ENCODE results near the gene SYT12. TPM values are rescaled to one million over a fixed set of nuclear protein-coding genes. Genes with fewer than 3 reads are reported as not detected.

The SYT12 gene
- polyA plus RNA-seq, 12 donors = 0.04 to 0.27 (median 0.08) TPM; not detected in 3

DNA sequence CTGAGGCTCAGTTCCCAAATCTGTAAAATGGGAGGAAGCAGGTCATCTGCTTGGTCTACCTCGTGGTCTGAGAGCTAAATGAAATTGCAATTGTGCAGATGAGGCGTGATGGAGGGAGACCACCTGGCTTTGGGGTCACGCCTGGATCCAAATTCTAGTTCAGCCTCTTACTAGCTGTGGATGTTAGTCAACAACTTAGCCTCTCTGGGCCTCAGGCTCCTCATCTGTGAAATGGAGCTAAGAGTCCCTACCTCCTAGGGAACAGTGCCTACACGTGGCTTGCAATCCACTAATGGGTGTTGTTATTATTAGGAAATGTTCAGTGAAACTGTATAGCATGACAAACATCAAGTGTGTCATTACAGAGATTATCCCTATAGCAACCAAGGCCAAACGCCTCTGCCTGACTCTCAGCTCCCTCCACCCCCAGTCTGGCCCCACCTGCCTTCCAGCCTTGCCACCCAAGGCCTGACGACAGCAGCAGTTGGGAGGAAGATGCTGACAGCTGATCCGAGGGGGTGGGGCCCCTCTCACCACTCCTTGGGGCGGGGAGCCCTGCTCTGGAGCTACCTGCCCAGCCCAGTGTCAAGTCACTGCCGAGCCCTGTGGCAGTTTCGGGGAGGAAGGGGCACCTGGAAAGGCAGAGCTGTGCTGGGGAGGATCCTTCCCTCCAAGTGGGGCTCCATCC lies 32.0 kb downstream of the SYT12 start:
- DNase-seq = no peak

DNA sequence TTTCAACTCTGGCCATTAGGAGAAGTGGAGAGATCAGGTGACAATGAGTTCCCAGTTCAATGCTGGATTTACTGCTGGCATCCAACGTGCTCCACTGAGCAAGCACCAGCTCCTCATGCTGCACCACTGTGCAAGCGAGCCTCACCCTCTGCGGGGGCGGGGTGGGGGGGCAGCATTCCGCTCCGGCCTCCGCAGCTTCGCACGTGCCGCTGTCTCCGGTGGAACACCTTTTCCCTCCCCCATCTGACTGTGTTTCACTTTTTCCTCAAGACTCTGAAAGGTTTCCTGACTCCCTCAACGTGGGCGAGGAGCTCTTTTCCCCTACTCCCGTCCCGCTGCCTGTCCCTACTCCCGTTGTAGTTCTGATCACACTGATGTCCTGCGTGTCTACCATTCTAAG lies 32.9 kb downstream of the SYT12 start:
- DNase-seq = no peak

DNA sequence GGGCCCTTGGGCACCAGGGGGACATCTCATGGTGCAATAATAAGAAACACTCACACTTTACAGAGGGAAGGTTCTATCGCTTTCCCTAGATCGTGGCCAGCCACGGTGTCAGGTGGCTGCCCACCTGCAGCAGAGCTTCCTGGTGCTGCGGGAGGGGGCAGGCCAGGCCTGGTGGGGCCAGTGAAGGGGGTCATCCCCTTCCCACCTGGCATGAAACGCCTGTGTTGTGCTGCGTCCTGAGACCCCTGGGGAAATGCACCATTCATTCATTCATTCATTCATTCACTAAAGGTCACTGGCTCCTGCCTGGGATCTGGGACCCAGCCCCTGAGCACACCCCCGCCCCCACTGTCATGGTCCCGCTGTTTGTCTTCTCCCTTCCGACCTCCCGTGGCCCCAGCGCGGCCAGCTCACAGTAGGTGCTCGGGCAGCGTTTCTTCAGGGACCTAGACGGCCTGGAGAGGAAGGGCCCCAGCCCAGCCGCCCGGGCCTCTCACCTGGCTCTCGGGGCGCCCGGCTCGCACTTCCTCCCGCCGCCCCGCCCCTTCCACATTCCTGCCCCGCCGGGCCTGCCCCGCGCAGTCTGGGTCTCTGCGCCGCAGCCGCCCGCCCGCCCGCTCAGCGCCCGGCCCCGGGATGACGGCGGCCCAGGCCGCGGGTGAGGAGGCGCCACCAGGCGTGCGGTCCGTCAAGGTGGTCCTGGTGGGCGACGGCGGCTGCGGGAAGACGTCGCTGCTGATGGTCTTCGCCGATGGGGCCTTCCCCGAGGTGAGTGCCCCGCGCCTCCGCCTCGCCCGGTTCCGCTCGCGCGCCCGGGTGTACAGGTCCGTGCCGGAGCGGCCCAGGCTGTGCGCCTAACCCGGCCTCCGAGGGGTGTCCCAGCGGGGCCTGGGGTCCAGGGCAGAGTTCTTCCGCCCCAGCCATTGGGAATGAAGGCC lies 33.6 kb downstream of the SYT12 start, which contains the start of gene RHOD:
TSS of gene RHOD (plus strand) at position 581 of the 938 bp plus-strand sequence. CDS start at position 637, 56 bp downstream.
- no peak for DNase-seq

DNA sequence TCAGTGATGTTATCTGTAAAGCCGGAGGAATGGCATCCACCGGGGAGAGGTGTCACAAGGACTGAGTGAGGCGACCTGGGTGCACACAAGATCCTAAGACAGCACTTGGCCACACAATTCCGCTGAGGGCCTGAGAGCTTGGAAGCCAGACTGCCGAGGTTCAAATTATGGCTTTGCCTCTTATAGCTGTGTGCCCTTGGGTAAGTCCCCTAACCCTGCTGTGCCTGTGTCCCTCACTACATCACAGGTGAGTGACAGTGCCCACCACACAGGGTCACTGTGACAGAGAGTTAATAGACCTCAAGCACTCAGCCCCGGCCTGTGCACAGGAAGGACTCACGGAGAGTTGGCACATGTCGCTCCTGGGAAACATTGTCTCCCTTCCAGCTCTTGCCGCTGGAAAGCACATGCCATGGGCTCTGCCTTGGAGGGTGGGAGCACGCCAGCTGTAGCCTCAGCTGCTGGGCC lies 34.3 kb downstream of the SYT12 start:
- DNase-seq = no peak

DNA sequence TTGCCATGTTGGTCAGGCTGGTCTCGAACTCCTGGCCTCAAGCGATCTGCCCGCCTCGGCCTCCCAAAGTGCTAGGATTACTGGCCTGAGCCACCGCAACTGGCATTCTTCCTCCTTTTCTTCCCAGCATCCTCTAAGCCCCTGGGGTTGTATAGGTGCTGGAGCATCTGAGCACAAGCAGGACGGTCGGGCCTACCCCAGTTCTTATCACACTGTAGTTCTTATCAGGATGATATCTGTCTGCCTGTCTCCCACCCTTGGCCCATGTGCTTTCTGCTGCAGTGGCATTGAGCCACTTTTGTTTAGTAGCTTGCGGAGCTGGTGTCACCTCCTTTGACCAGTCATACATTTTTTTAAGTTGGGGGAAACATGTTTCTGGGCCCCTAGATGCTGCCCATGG lies 35.6 kb downstream of the SYT12 start:
- no peak for DNase-seq

DNA sequence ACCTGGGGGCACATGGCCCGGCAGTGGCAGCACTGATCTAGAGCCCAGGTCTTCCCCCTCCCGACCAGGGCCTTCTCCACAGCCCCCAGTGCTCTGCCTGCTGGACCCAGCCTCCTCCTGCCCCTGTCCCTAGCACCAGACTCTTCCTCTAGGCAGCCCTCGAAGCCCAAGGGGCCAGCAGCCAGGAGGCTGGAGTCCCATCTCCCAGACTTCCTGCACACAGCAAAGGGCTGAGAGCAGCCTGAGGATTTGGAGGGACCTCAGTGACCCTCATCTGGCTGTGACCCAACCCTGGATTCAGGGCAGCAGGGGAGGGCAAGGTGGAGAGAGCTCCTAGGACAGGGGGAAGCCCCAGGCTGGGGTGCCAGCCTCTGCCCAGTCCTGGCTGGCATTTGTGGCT lies 36.7 kb downstream of the SYT12 start:
- no peak for DNase-seq

DNA sequence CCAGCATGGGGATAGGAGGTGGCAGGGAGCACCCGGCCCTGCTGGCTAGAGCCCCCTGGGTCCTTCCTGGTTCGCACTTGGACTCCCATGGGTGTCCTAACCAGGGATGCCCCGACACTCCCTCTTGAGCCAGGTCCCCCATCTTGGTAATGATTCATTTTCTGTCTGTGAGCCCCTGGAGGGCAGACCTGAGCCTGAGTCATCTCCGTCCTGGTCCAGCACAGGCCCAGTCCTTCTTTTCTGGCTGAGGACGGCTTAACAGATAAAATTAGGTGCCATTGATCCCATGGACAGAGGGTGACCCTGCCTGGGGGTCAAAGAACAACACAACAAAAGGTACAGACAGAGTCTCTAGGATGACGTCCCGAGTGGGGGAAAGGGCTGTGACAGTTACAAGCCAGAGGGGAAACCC lies 37.2 kb downstream of the SYT12 start:
- DNase-seq = no peak

DNA sequence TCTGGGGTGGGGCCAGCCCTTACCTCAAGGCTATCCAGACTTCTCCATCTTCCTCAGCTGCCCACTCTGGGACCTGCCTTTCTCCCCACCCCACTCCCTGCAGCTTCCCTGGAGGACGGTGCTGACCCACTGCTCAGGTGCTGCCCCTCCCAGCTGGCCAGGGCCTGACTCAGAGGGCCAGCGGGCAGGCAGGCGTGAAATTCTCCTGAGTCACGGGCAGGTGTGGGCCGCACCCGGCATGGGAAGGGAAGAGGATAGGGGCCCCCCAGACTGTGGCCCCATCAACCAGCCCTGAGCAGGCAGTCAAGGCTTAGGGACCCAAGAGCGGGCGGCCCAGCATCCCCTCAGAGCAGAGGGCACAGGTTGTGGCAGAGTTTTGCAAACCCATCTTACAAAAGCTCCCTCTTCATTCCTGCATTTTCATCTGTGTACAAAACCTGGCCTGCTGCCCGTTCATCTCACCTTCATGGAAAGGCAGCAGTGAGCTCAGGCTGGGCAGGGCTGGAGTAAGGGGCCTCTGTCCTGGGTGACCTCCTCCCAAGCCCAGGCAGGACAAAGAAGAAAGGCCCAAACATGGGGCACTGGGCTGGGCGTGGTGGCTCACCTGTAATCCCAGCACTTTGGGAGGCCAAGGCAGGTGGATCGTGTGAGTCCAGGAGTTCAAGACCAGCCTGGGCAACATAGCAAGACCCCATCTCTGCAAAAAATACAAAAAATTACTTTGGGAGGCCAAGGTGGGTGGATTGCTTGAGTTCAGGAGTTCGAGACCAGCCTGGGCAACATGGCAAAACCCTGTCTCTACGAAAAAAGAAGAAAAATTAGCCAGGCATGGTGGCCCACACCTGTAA lies 39.8 kb downstream of the SYT12 start:
- no peak for DNase-seq

DNA sequence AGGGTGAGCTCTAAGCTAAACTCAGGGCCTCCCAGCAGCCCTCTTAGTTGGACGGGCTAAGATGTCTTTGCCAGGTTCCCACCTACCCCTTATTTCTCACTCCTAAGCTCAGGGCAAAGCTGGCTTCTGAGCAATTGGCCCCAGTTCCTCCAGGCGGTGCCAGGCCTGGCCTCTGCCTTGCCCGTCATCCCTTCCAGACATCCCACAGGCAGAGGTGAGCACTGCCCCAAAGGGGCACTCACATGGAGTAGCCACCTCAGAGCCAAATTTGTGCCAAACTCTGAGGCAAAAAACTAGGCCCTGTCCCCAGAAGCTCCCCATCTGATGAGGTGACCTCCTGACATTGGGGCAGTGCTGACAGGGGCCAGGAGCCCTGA lies 43.4 kb downstream of the SYT12 start:
- DNase-seq = no peak

DNA sequence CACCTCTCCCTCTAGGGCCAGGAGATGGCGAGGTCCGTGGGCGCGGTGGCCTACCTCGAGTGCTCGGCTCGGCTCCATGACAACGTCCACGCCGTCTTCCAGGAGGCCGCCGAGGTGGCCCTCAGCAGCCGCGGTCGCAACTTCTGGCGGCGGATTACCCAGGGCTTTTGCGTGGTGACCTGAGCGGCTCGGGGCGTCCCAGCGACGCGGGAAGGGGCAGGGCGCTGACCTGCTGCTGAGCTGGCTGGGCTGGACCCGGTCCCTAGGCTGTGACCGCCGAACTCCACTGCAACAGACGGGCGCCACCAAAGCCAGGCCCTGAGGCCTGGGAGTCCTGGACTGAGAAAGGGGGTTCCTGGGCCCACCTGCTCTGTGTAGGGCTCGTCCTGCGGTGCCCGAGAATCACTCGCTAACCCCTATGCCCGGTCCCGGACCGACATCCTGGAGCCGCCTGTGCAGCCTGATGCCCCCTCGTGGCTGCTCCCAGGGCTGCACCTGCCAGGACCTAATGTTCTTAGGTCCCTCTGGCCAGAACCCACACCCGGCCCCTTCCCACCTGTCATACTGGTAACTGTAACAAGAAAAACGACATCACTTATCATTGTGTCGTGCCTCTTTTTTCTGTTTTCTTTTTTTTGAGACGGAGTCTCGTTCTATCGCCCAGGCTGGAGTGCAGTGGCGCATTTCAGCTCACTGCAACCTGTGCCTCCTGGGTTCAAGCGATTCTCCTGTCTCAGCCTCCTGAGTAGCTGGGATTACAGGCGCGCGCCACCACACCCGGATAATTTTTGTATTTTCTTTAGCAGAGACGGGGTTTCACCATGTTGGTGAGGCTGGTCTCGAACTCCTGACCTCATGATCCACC lies 48.7 kb downstream of the SYT12 start:
- DNase-seq = no peak

DNA sequence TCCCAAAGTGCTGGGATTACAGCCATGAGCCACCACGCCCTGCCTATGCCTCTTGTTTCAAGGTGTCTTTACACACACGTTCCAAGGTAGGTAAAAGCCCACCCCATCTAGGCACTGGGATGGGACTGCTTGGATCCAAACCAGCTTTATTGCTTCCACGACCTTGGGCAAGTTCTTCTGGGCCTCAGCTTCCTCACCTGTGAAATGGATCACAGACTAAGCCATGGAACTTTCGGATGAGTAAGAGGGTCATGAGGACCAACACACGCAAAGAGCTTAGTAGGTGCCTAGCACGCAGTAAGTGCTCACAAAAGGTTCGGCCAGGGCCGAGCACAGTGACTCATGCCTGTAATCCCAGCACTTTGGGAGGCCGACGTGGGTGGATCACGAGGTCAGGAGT lies 49.4 kb downstream of the SYT12 start:
- DNase-seq = no peak

DNA sequence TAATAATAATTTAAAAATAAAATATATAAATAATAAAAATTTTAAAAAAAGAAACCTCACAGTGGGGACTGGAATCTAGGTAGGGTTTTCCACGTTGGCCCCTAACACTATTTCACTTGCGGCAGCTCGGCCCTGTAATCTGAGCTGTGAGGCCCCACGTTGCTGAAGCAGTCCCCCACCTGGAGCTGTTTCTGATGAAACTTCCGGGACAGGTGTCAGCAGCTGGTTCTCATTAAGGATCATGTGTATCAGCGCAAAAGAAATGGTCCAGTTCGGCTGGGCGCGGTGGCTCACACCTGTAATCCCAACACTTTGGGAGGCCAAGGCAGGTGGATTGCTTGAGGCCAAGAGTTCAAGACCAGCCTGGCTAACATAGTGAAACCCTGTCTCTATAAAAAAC lies 51.0 kb downstream of the SYT12 start:
- no peak for DNase-seq

DNA sequence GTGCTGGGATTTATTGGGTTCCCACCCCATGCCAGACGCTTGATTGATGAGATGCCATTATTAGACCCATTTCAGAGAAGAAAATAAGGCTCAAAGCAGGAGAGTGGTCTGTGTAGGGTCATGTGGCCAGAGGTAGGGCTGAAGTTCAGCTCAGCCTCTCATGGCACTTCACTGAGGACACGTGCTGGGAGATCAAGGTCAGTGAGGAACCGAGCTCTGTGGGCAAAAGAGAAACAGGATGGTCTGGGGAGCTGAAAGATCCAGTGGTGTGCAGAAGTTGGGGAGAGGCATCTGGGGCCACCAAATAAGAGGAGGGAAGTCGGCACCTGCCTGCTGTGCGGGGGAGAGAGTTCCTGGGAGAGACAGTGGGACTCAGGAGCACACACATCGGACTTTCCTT lies 53.3 kb downstream of the SYT12 start:
- no peak for DNase-seq

DNA sequence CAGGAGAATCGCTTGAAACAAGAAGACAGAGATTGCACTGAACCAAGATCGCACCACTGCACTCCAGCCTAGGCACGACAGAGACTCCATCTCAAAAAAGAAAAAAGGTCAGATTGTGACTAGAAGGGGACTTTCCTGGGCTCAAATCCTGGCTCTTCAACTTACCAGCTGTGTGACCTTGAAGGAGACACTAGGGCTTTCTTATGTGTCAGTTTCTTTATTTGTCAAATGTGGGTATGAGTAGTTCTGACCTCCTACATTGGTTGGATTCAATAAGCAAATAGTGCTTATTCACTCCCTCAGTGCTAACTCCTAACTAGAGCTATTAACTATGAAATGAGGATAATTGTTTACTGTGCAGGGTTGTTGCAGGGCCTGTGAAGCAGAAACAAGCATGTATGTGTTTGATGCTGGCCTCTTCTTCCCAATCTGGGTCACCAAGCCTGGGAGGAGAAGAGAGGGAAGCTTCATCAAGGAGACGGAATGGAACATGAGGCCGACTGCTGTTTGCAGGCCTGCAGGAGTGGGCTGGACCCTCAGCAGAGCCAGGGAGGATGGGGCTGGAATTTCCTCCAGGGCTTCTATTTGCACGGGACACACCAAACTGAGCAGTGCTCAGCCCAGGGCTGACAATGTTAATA lies 56.3 kb downstream of the SYT12 start:
- no peak for DNase-seq

DNA sequence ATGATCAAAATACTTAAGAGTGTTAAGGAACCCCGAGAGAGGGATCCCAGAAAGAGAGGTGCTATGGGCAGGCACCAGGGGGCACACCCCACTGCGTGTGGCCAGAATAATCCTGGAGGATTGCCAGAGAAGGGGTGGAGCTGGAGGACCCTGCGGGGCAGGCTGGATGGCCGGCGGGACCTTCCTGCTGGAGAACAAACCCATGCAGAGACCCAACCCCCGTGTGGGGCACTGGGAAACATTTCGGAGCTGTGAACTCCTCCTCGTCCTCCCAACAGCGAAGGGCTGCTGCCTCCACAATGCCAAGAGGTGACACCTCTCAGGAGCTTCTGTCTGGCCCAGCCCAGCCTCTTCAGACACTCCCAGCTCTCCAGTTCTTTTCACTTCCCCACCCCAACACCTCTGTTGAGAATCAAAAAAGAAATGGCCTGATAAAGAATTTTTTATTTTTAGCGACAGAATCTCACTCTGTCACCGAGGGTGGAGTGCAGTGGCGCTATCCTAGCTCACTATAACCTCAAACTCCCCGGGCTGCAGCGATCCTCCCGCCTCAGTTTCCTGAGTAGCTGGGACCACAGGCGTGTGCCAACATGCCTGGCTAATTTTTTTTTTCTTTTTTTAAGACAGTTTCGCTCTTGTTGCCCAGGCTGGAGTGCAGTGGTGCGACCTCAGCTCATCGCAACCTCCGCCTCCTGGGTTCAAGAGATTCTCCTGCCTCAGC lies 59.3 kb downstream of the SYT12 start:
- DNase-seq = no peak

DNA sequence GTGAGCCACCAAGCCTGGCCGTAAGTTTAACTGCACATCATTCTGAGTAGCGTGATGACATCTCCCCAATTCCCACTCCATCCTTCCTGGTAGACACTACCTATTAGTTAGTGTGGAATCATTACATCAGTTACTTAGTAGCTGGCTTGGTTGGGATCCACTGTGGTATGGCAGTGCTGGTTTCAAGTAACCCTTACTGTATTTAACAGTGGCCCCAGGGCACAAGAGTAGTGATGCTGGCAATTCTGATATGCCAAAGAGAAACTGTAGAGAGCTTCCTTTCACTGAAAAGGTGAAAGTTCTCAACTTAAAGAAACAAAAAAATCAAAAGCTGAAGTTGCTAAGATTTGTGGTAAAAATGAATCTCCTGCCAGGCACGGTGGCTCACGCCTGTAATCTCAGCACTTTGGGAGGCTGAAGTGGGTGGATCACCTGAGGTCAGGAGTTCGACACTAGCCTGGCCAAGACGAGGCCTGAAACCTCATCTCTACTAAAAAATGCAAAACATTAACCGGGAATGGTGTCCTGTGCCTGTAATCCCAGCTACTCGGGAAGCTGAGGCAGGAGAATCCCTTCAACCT lies 60.9 kb downstream of the SYT12 start:
- no peak for DNase-seq

DNA sequence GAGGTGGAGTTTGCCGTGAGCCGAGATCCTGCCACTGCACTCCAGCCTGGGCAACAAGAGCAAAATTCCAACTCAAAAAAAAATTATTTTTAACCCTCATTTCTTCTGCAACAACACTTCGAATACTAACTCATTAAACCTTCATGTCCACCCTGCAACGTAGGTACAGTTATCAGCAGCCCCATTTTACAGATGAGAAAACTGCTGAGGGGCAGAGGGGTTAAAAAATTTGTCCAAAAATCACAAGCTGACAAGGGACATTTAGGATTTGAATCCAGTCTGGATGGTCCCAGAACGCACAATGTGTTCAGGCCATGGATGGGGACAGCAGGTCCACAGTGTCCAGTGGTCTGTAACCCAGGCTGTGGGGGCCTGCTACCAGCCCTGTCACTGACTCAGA lies 62.7 kb downstream of the SYT12 start:
- DNase-seq = no peak

DNA sequence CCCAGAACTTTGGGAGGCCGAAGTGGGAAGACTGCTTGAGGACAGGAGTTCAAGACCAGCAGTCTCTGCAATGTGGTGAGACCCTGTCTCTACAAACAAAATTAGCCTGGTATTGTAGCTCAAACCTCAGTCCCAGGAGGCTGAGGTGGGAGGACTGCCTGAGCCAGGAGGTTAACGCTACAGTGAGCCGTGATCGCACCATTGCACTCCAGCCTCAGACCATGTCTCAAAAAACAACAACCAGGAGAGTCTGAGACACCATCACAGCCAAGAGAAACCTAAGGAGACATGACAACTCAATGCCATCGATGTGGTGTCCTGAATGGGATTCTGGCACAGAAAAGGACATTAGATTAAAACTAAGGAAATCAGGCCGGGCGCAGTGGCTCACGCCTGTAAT lies 67.8 kb downstream of the SYT12 start:
- DNase-seq = no peak

DNA sequence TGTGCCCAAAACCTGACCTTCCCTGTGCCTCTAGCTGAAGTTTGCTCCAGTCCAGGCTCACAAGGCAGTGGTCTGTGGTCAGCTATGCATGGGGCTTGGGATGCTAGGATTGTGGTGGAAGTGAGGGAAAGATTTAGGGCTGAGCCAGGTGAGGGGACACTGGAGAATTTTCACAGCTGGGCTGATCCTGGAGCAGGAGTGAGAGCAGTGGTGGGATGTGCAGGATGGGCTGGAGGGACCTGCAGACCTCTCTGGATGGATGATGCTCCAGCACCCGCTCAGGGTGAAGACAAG lies 72.2 kb downstream of the SYT12 start:
- no peak for DNase-seq

Data from muscle of arm (tissue), 12 donors.